HEK293 (cell line): ENCODE data around the gene SELENOP.

ENCODE experiments used
- CTCF ChIP-seq: fragments of 450-650 bp; formaldehyde crosslinking; IDR thresholded peaks from 2 replicates; pipeline ENCODE4 v1.5.1; 2016; ENCODE audit warnings: missing biosample characterization, missing genetic modification characterization
- RBAK ChIP-seq: fragments of 450-650 bp; formaldehyde crosslinking; IDR thresholded peaks from 2 replicates; pipeline ENCODE4 v1.5.1; 2016; ENCODE audit warnings: missing biosample characterization, missing genetic modification characterization
- REPIN1 ChIP-seq: fragments of 450-650 bp; formaldehyde crosslinking; IDR thresholded peaks from 2 replicates; pipeline ENCODE4 v1.5.1; 2017; ENCODE audit warnings: missing biosample characterization, missing genetic modification characterization, low read depth
- SP7 ChIP-seq: fragments of 450-650 bp; formaldehyde crosslinking; IDR thresholded peaks from 2 replicates; pipeline ENCODE4 v1.5.1; 2016; ENCODE audit warnings: missing biosample characterization, missing genetic modification characterization
- YY1 ChIP-seq: fragments of 450-650 bp; formaldehyde crosslinking; IDR thresholded peaks from 2 replicates; pipeline ENCODE4 v1.5.1; 2018; ENCODE audit warnings: missing biosample characterization, missing genetic modification characterization
- ZBTB20 ChIP-seq: fragments of 450-650 bp; formaldehyde crosslinking; IDR thresholded peaks from 2 replicates; pipeline ENCODE4 v1.5.1; 2016; ENCODE audit warnings: missing biosample characterization, missing genetic modification characterization
- ZNF10 ChIP-seq: fragments of 450-650 bp; formaldehyde crosslinking; IDR thresholded peaks from 2 replicates; pipeline ENCODE4 v1.5.1; 2017; ENCODE audit warnings: missing biosample characterization, missing genetic modification characterization
- ZNF48 ChIP-seq: fragments of 450-650 bp; formaldehyde crosslinking; IDR thresholded peaks from 2 replicates; pipeline ENCODE4 v1.5.1; 2016; ENCODE audit warnings: missing biosample characterization, missing genetic modification characterization
- ZNF549 ChIP-seq: fragments of 450-650 bp; IDR thresholded peaks from 2 replicates; pipeline ENCODE4 v1.5.1; 2018; ENCODE audit warnings: missing biosample characterization, missing genetic modification characterization, mild to moderate bottlenecking, inconsistent platforms, moderate library complexity
- TF ChIP-seq, protein P1 (sequence below): fragments of 450-650 bp; formaldehyde crosslinking; optimal IDR thresholded peaks from 2 replicates; pipeline ENCODE3; 2016; ENCODE audit warnings: missing biosample characterization, mild to moderate bottlenecking, missing genetic modification characterization
- TF ChIP-seq, protein P2 (sequence below): fragments of 450-650 bp; formaldehyde crosslinking; IDR thresholded peaks from 2 replicates; pipeline ENCODE4 v1.5.1; 2016; ENCODE audit warnings: missing biosample characterization, missing genetic modification characterization
- TF ChIP-seq, protein P3 (sequence below): fragments of 450-650 bp; formaldehyde crosslinking; IDR thresholded peaks from 2 replicates; pipeline ENCODE4 v1.5.1; 2016; ENCODE audit warnings: missing biosample characterization, missing genetic modification characterization, low read depth

DNA sequence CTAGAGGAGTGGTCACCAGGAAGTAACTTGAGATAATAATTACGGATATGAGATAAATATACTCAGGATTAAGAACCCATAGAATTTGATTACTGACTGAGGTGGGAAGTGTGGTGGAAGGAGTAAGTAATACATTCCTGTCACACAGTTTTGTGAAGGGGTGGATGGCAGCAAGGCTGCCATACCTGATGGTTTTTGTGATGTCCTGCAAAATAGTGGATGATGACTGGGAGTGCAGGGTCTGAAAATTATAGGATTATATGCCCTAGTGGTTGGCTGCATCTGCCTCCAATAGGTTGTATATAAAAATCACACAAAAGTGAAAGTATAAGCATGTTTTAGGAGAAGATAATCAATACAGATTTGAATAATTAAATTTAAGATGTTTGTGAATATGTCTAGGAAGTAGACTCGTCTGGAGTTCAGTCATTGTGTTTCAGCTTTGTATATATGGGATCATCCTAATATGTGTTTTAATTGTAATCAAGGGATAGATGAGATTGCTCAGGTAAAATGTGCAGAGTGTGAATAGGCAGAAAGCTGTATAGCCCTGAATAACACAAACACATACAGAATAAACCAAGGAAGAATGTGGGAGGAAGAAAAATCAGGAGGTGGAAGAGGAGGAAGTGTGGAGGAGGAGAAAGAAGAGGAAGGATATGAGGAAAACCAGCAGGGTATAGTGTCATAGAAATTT is 5.5 kb downstream of the SELENOP start:
- TF ChIP-seq REPIN1 (no peak), ZBTB20 (no peak), CTCF (tag by site-specific recombination) (no peak), SP7 (no peak), ZNF549 (tag by site-specific recombination) (no peak), ZNF48 (no peak), YY1 (no peak), ZNF10 (tag by site-specific recombination) (no peak), RBAK (tag by site-specific recombination) (no peak)
- TF ChIP-seq, protein P1, sequence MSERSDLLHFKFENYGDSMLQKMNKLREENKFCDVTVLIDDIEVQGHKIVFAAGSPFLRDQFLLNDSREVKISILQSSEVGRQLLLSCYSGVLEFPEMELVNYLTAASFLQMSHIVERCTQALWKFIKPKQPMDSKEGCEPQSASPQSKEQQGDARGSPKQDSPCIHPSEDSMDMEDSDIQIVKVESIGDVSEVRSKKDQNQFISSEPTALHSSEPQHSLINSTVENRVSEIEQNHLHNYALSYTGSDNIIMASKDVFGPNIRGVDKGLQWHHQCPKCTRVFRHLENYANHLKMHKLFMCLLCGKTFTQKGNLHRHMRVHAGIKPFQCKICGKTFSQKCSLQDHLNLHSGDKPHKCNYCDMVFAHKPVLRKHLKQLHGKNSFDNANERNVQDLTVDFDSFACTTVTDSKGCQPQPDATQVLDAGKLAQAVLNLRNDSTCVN (tag by site-specific recombination): no peak
- TF ChIP-seq, protein P2, sequence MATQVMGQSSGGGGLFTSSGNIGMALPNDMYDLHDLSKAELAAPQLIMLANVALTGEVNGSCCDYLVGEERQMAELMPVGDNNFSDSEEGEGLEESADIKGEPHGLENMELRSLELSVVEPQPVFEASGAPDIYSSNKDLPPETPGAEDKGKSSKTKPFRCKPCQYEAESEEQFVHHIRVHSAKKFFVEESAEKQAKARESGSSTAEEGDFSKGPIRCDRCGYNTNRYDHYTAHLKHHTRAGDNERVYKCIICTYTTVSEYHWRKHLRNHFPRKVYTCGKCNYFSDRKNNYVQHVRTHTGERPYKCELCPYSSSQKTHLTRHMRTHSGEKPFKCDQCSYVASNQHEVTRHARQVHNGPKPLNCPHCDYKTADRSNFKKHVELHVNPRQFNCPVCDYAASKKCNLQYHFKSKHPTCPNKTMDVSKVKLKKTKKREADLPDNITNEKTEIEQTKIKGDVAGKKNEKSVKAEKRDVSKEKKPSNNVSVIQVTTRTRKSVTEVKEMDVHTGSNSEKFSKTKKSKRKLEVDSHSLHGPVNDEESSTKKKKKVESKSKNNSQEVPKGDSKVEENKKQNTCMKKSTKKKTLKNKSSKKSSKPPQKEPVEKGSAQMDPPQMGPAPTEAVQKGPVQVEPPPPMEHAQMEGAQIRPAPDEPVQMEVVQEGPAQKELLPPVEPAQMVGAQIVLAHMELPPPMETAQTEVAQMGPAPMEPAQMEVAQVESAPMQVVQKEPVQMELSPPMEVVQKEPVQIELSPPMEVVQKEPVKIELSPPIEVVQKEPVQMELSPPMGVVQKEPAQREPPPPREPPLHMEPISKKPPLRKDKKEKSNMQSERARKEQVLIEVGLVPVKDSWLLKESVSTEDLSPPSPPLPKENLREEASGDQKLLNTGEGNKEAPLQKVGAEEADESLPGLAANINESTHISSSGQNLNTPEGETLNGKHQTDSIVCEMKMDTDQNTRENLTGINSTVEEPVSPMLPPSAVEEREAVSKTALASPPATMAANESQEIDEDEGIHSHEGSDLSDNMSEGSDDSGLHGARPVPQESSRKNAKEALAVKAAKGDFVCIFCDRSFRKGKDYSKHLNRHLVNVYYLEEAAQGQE (tag by site-specific recombination): no peak
- TF ChIP-seq, protein P3, sequence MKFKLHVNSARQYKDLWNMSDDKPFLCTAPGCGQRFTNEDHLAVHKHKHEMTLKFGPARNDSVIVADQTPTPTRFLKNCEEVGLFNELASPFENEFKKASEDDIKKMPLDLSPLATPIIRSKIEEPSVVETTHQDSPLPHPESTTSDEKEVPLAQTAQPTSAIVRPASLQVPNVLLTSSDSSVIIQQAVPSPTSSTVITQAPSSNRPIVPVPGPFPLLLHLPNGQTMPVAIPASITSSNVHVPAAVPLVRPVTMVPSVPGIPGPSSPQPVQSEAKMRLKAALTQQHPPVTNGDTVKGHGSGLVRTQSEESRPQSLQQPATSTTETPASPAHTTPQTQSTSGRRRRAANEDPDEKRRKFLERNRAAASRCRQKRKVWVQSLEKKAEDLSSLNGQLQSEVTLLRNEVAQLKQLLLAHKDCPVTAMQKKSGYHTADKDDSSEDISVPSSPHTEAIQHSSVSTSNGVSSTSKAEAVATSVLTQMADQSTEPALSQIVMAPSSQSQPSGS: no peak
